Gastroesophageal sphincter (tissue), 4 donors: ENCODE data around the gene SMPD3. TPM values are rescaled to one million over a fixed set of nuclear protein-coding genes. Genes with fewer than 3 reads are reported as not detected.

Experiments used
- ATAC-seq: fragments of 150-250 bp; one replicate; pipeline ENCODE4 v1.9.1; 2016; ENCODE audit warnings: mild to moderate bottlenecking, moderate library complexity
- H3K27ac ChIP-seq, 4 donors: fragments of 200-600 bp; sonication (generic) in 3 of 4; 1 replicate in 3 of 4; 2 replicates in 1 of 4; pipeline ENCODE4 v1.5.1; 2016 to 2019
- H3K27me3 ChIP-seq: fragments of 200-600 bp; sonication (generic); one replicate; pipeline ENCODE4 v1.5.1; 2019
- H3K36me3 ChIP-seq, 2 donors: fragments of 200-600 bp; sonication (generic); one replicate each; pipeline ENCODE4 v1.5.1; 2019; ENCODE audit warnings: control low read depth in 1 of 2
- H3K4me1 ChIP-seq, 3 donors: fragments of 200-600 bp; sonication (generic); 1 replicate in 2 of 3; 2 replicates in 1 of 3; pipeline ENCODE4 v1.5.1; 2016 to 2019; ENCODE audit warnings: control low read depth in 2 of 3
- H3K4me3 ChIP-seq, 2 donors: fragments of 200-600 bp; sonication (generic); one replicate each; pipeline ENCODE4 v1.5.1; 2019; ENCODE audit warnings: mild to moderate bottlenecking in 1 of 2, moderate library complexity in 1 of 2
- H3K9me3 ChIP-seq, 3 donors: fragments of 200-600 bp; sonication (generic); one replicate each; pipeline ENCODE4 v1.5.1; 2017 to 2019; ENCODE audit warnings: control low read depth in 2 of 3
- CTCF ChIP-seq, 4 experiments: fragments of 200-600 bp in 2 of 4; fragments of 450-650 bp in 2 of 4; sonication (generic) in 1 of 4; IDR thresholded peaks; one replicate each; pipeline ENCODE4 v1.5.1; 2017 to 2019; ENCODE audit warnings: antibody characterized with exemption in 4 of 4, mild to moderate bottlenecking in 2 of 4, moderate library complexity in 2 of 4
- EP300 ChIP-seq: sonication (generic); formaldehyde crosslinking; IDR thresholded peaks from one replicate; pipeline ENCODE4 v1.6.1; 2017; ENCODE audit warnings: antibody characterized with exemption, mild to moderate bottlenecking
- POLR2A ChIP-seq, 2 donors: fragments of 450-650 bp; IDR thresholded peaks; one replicate each; pipeline ENCODE4 v1.6.1; 2017; ENCODE audit warnings: antibody characterized with exemption in 2 of 2, mild to moderate bottlenecking in 2 of 2, moderate library complexity in 1 of 2
- POLR2AphosphoS5 ChIP-seq: sonication (generic); formaldehyde crosslinking; IDR thresholded peaks from one replicate; pipeline ENCODE4 v1.6.1; 2017; ENCODE audit warnings: antibody characterized with exemption
- WGBS, 2 donors: methylation state at CpG; one replicate each; pipeline ENCODE4 v1.1.5; 2018; ENCODE audit warnings: low coverage in 1 of 2; 5-methylcytosine and 5-hydroxymethylcytosine counted together
- total RNA-seq, 4 donors: library from RNA; depleted of rRNA; stranded (reverse); fragments of >200 nt; gene quantifications; one replicate each; pipeline ENCODE4 v1.1.0, GENCODE V29; 2016

SMPD3 gene
- total RNA-seq, 4 donors from 2014 or later: 0.08 to 0.94 (median 0.77) TPM; not detected in 1

- WGBS, 2 donors: 80 to 92% methylated on average over 3 to 4 of the region's 6 CpGs
- H3K4me1 ChIP-seq: peaks cover 0 to under 1% (median 0%) of the 10 kb centered on the region in 3 donors
- peaks cover 45% of the 10 kb centered on the region for H3K27me3 ChIP-seq
- TF ChIP-seq EP300 (no peak), POLR2AphosphoS5 (no peak)
- H3K4me3 ChIP-seq: no peak overlapping the region
- H3K36me3 ChIP-seq: no peaks in the 10 kb centered on the region
- H3K9me3 ChIP-seq: no peaks in the 10 kb centered on the region
- no peak overlapping the region for H3K27ac ChIP-seq
- ATAC-seq: no peak
These were observed 36.2 kb downstream of the SMPD3 start for GRCh38 chr16:68412061-68412460.

- no peaks in the 10 kb centered on the region for H3K9me3 ChIP-seq
- 100% methylated on average over 1 of the region's 2 CpGs; no CpG with 5 or more reads in 1 of the 2 donors for WGBS, 2 donors
- H3K4me1 ChIP-seq: peaks cover 0 to 7% (median 0%) of the 10 kb centered on the region in 3 donors
- ATAC-seq: no peak
- no peak overlapping the region for H3K27ac ChIP-seq
- no peak for TF ChIP-seq POLR2A (IDR thresholded peaks at IDR 0.05)
- no peak for TF ChIP-seq EP300
- TF ChIP-seq CTCF (IDR thresholded peaks at IDR 0.05): no peak
- no peak overlapping the region for H3K4me3 ChIP-seq
- H3K36me3 ChIP-seq: no peaks in the 10 kb centered on the region
- peaks cover 51% of the 10 kb centered on the region for H3K27me3 ChIP-seq
These were observed 37.2 kb downstream of the SMPD3 start for GRCh38 chr16:68411086-68411485.

- Histone ChIP-seq H3K9me3 (no peaks in the 10 kb centered on the region), H3K27ac (no peak overlapping the region), H3K4me1 (peaks cover 0 to 7% (median 0%) of the 10 kb centered on the region in 3 donors), H3K27me3 (peaks cover 55% of the 10 kb centered on the region), H3K36me3 (no peaks in the 10 kb centered on the region), H3K4me3 (no peak overlapping the region)
- TF ChIP-seq POLR2A (IDR thresholded peaks at IDR 0.05) (no peak), EP300 (no peak), POLR2AphosphoS5 (no peak), CTCF (IDR thresholded peaks at IDR 0.05) (no peak)
- ATAC-seq: no peak
- WGBS, 2 donors: 67% methylated on average over 4 of the region's 6 CpGs; no CpG with 5 or more reads in 1 of the 2 donors
These were observed 39.3 kb downstream of the SMPD3 start for GRCh38 chr16:68408967-68409366.

- H3K27me3 ChIP-seq: peaks cover 55% of the 10 kb centered on the region
- no peak overlapping the region for H3K4me3 ChIP-seq
- no peak overlapping the region for H3K27ac ChIP-seq
- no peaks in the 10 kb centered on the region for H3K9me3 ChIP-seq
- no peak for ATAC-seq
- 75% methylated on average over 1 of the region's 1 CpG; no CpG with 5 or more reads in 1 of the 2 donors for WGBS, 2 donors
- no peak for TF ChIP-seq POLR2A (IDR thresholded peaks at IDR 0.05)
- TF ChIP-seq POLR2AphosphoS5: no peak
- no peak for TF ChIP-seq CTCF (IDR thresholded peaks at IDR 0.05)
- no peak for TF ChIP-seq EP300
- H3K4me1 ChIP-seq: peaks cover 0 to 7% (median 0%) of the 10 kb centered on the region in 3 donors
- H3K36me3 ChIP-seq: no peaks in the 10 kb centered on the region
These were observed 39.9 kb downstream of the SMPD3 start for GRCh38 chr16:68408428-68408827.

GRCh38 chr16:68406458-68407152, 41.7 kb downstream of the SMPD3 start:
- peaks cover 45% of the 10 kb centered on the region for H3K27me3 ChIP-seq
- peaks cover 0 to 7% (median 0%) of the 10 kb centered on the region in 3 donors for H3K4me1 ChIP-seq
- H3K9me3 ChIP-seq: no peaks in the 10 kb centered on the region
- H3K36me3 ChIP-seq: no peaks in the 10 kb centered on the region
- no peak overlapping the region for H3K4me3 ChIP-seq
- WGBS, 2 donors: 20% methylated on average over 9 to 11 of the region's 17 CpGs
- H3K27ac ChIP-seq: no peak overlapping the region
- no peak for ATAC-seq
- TF ChIP-seq POLR2AphosphoS5 (no peak), CTCF (IDR thresholded peaks at IDR 0.05) (no peak), EP300 (no peak), POLR2A (IDR thresholded peaks at IDR 0.05) (no peak)
